H1 (cell line): ENCODE data around the gene NGEF. TPM values are rescaled to one million over a fixed set of nuclear protein-coding genes. Genes with fewer than 3 reads are reported as not detected.

Source experiments
- CTCF ChIA-PET: fragments of 300-600 bp; sonication (Branson Sonifier 250); formaldehyde crosslinking; loops from one replicate; lab custom pipeline; 2021; ENCODE audit not compliant: partially characterized antibody; lab: Charles Lee
- POLR2A ChIA-PET: fragments of 300-600 bp; sonication (Branson Sonifier 250); formaldehyde crosslinking; loops from one replicate; lab custom pipeline; 2021; ENCODE audit warnings: inconsistent platforms; ENCODE audit not compliant: partially characterized antibody; lab: Charles Lee
- DNase-seq, 2 experiments: peaks; one replicate each; pipeline versions ENCODE4 v3.0.0 to v3.0.0-alpha.2; 2010 to 2022; ENCODE audit warnings: low spot score in 2 of 2, low read depth in 1 of 2, mixed read lengths in 1 of 2
- FAIRE-seq: peaks from 2 replicates; lab custom pipeline; 2011; peaks lifted over from hg19 to GRCh38; lab: Jason Lieb, UNC
- H2AFZ ChIP-seq: 2 replicates; pipeline ENCODE4 v1.8.1; 2012; ENCODE audit warnings: low read length, inconsistent platforms
- H2AK5ac ChIP-seq: 2 replicates; pipeline ENCODE4 v1.6.1; 2013; ENCODE audit warnings: low read depth, low read length
- H2BK120ac ChIP-seq: replicated peaks from 2 replicates; pipeline ENCODE3; 2013; ENCODE audit warnings: low read depth, low read length, inconsistent platforms
- H2BK12ac ChIP-seq: 2 replicates; pipeline ENCODE4 v1.6.1; 2013; ENCODE audit warnings: low read depth, low read length
- H2BK15ac ChIP-seq: 2 replicates; pipeline ENCODE4 v1.6.1; 2013; ENCODE audit warnings: low read length
- H2BK20ac ChIP-seq: 2 replicates; pipeline ENCODE4 v1.6.1; 2013; ENCODE audit warnings: low read length
- H2BK5ac ChIP-seq: 2 replicates; pipeline ENCODE4 v1.6.1; 2013; ENCODE audit warnings: low read depth, low read length
- H3K14ac ChIP-seq: 2 replicates; pipeline ENCODE4 v1.6.1; 2013; ENCODE audit warnings: inconsistent platforms; ENCODE audit not compliant: insufficient read length
- H3K18ac ChIP-seq: 2 replicates; pipeline ENCODE4 v1.6.1; 2013; ENCODE audit warnings: low read length; ENCODE audit errors: extremely low read depth
- H3K23ac ChIP-seq: 2 replicates; pipeline ENCODE4 v1.6.1; 2013; ENCODE audit warnings: inconsistent platforms; ENCODE audit not compliant: insufficient read length
- H3K23me2 ChIP-seq: 2 replicates; pipeline ENCODE4 v1.6.1; 2013; ENCODE audit warnings: low read depth, low read length
- H3K27ac ChIP-seq: 2 replicates; pipeline ENCODE4 v1.6.1; 2011; ENCODE audit warnings: low read depth, low read length, inconsistent platforms
- H3K27me3 ChIP-seq, 4 experiments: replicated peaks in 1 of 4; 1 replicate in 1 of 4; 2 replicates in 3 of 4; pipeline versions ENCODE4 v1.6.1 to v1.8.1; 2011 to 2013; ENCODE audit warnings: low read length in 3 of 4, mild to moderate bottlenecking in 3 of 4, inconsistent platforms in 2 of 4, mixed read lengths in 2 of 4, moderate library complexity in 1 of 4; ENCODE audit not compliant: control insufficient read depth in 3 of 4, insufficient read depth in 3 of 4; ENCODE audit errors: extremely low read depth in 1 of 4
- H3K36me3 ChIP-seq, 4 experiments: 2 replicates each; pipeline versions ENCODE4 v1.6.1 to v1.8.1; 2011 to 2013; ENCODE audit warnings: mild to moderate bottlenecking in 4 of 4, low read length in 3 of 4, moderate library complexity in 2 of 4, control low read depth in 1 of 4, inconsistent platforms in 1 of 4; ENCODE audit not compliant: insufficient read depth in 4 of 4, control insufficient read depth in 2 of 4
- H3K4ac ChIP-seq: replicated peaks from 2 replicates; pipeline ENCODE3; 2013; ENCODE audit warnings: low read length, low read depth, mixed read lengths, inconsistent platforms; ENCODE audit not compliant: insufficient read length
- H3K4me1 ChIP-seq, 4 experiments: replicated peaks in 1 of 4; 1 replicate in 1 of 4; 2 replicates in 3 of 4; pipeline versions ENCODE4 v1.6.1 to v1.8.1; 2011 to 2013; ENCODE audit warnings: low read length in 3 of 4, inconsistent platforms in 2 of 4, mixed read lengths in 1 of 4; ENCODE audit not compliant: insufficient read depth in 4 of 4, control insufficient read depth in 3 of 4
- H3K4me2 ChIP-seq, 2 experiments: 2 replicates each; pipeline versions ENCODE4 v1.6.1 to v1.8.1; 2011 to 2013; ENCODE audit warnings: low read depth in 2 of 2, low read length in 2 of 2, control low read depth in 1 of 2, inconsistent platforms in 1 of 2, mild to moderate bottlenecking in 1 of 2; ENCODE audit not compliant: insufficient read depth in 1 of 2
- H3K4me3 ChIP-seq, 4 experiments: fragments of 200-600, 300-600 bp in 1 of 4; sonication (generic), shearing (Covaris generic), sonication (Bioruptor Twin) in 1 of 4; 2 replicates each; pipeline versions ENCODE4 v1.5.1 to v1.8.1; 2011 to 2016; ENCODE audit warnings: low read length in 4 of 4, low read depth in 3 of 4, control low read depth in 2 of 4, inconsistent platforms in 2 of 4, mild to moderate bottlenecking in 2 of 4, mixed read lengths in 1 of 4, moderate library complexity in 1 of 4; ENCODE audit not compliant: insufficient read depth in 2 of 4; ENCODE audit errors: extremely low read depth in 1 of 4
- H3K56ac ChIP-seq: replicated peaks from 2 replicates; pipeline ENCODE3; 2013; ENCODE audit warnings: low read depth, mild to moderate bottlenecking, mixed read lengths, low read length, inconsistent platforms; ENCODE audit not compliant: insufficient read length
- H3K79me1 ChIP-seq: 2 replicates; pipeline ENCODE4 v1.6.1; 2013; ENCODE audit warnings: low read depth, low read length, control low read depth
- H3K79me2 ChIP-seq, 2 experiments: 2 replicates each; pipeline versions ENCODE4 v1.6.1 to v1.8.1; 2012 to 2013; ENCODE audit warnings: low read length in 2 of 2, mild to moderate bottlenecking in 2 of 2, inconsistent platforms in 1 of 2; ENCODE audit not compliant: insufficient read depth in 2 of 2, control insufficient read depth in 1 of 2
- H3K9ac ChIP-seq, 4 experiments: replicated peaks in 1 of 4; 1 replicate in 1 of 4; 2 replicates in 3 of 4; pipeline versions ENCODE4 v1.6.1 to v1.8.1; 2011 to 2013; ENCODE audit warnings: low read depth in 3 of 4, low read length in 3 of 4, control low read depth in 2 of 4, mild to moderate bottlenecking in 2 of 4, moderate library complexity in 2 of 4, inconsistent platforms in 1 of 4; ENCODE audit errors: extremely low read depth in 1 of 4
- H3K9me3 ChIP-seq, 2 experiments: 2 replicates each; pipeline versions ENCODE4 v1.6.1 to v1.8.1; 2012 to 2013; ENCODE audit warnings: mild to moderate bottlenecking in 2 of 2, moderate library complexity in 2 of 2, control low read depth in 1 of 2, inconsistent platforms in 1 of 2, low read depth in 1 of 2, low read length in 1 of 2, mixed read lengths in 1 of 2; ENCODE audit not compliant: insufficient read depth in 2 of 2
- H4K20me1 ChIP-seq, 2 experiments: replicated peaks in 1 of 2; 2 replicates each; pipeline versions ENCODE3 to v1.8.1; 2011 to 2013; ENCODE audit warnings: inconsistent platforms in 2 of 2, low read length in 2 of 2, mild to moderate bottlenecking in 1 of 2; ENCODE audit not compliant: insufficient read depth in 2 of 2, control insufficient read depth in 1 of 2
- H4K5ac ChIP-seq: 2 replicates; pipeline ENCODE4 v1.6.1; 2013; ENCODE audit warnings: low read length, low read depth, mixed read lengths, inconsistent platforms; ENCODE audit not compliant: insufficient read length
- H4K8ac ChIP-seq: 2 replicates; pipeline ENCODE4 v1.8.0; 2013; ENCODE audit warnings: mild to moderate bottlenecking, moderate library complexity, low read length, inconsistent platforms; ENCODE audit not compliant: insufficient read depth; ENCODE audit errors: extremely low read depth
- H4K91ac ChIP-seq: replicated peaks from 2 replicates; pipeline ENCODE3; 2013; ENCODE audit warnings: low read length, mixed read lengths, inconsistent platforms; ENCODE audit not compliant: insufficient read length
- BCL11A ChIP-seq, 2 experiments: IDR thresholded peaks; one replicate each; pipeline ENCODE4 v1.6.1; 2011; ENCODE audit warnings: low read depth in 2 of 2, low read length in 2 of 2, mild to moderate bottlenecking in 2 of 2
- EP300 ChIP-seq, 2 experiments: IDR thresholded peaks; 1 replicate in 1 of 2; 2 replicates in 1 of 2; pipeline ENCODE4 v1.6.1; 2011 to 2012; ENCODE audit warnings: low read depth in 2 of 2, low read length in 2 of 2, mild to moderate bottlenecking in 2 of 2, borderline replicate concordance in 1 of 2, inconsistent platforms in 1 of 2, moderate library complexity in 1 of 2
- GABPA ChIP-seq: IDR thresholded peaks from 2 replicates; pipeline ENCODE4 v1.6.1; 2011; ENCODE audit warnings: mild to moderate bottlenecking, low read length, moderate library complexity, borderline replicate concordance; ENCODE audit not compliant: insufficient read depth
- JUN ChIP-seq: IDR thresholded peaks from 2 replicates; pipeline ENCODE4 v1.6.1; 2011; ENCODE audit warnings: low read depth, mild to moderate bottlenecking, improper control_type of control experiment, low read length
- JUND ChIP-seq: IDR thresholded peaks from 2 replicates; pipeline ENCODE4 v1.6.1; 2011; ENCODE audit warnings: mild to moderate bottlenecking, improper control_type of control experiment, low read length
- KDM1A ChIP-seq: fragments of 200-600, 300-600 bp; sonication (generic); IDR thresholded peaks from 2 replicates; pipeline ENCODE4 v1.7.1; 2016; ENCODE audit warnings: mild to moderate bottlenecking, low read length, borderline replicate concordance
- PHF8 ChIP-seq: fragments of 200-600 bp; sonication (generic); conservative IDR thresholded peaks from 2 replicates; pipeline ENCODE4 v1.7.1; 2012; ENCODE audit warnings: low read depth, mild to moderate bottlenecking, inconsistent platforms, low read length, moderate library complexity
- POLR2A ChIP-seq, 2 experiments: IDR thresholded peaks; 1 replicate in 1 of 2; 2 replicates in 1 of 2; pipeline ENCODE4 v1.6.1; 2011; ENCODE audit warnings: low read depth in 2 of 2, low read length in 2 of 2, mild to moderate bottlenecking in 2 of 2; ENCODE audit errors: control extremely low read depth in 1 of 2
- RXRA ChIP-seq: IDR thresholded peaks from 2 replicates; pipeline ENCODE4 v1.6.1; 2011; ENCODE audit warnings: low read depth, mild to moderate bottlenecking, low read length, moderate library complexity; ENCODE audit not compliant: insufficient read depth
- SIRT6 ChIP-seq: IDR thresholded peaks from one replicate; pipeline ENCODE4 v1.7.1; 2012; ENCODE audit warnings: low read length, inconsistent platforms
- SIX5 ChIP-seq: IDR thresholded peaks from 2 replicates; pipeline ENCODE4 v1.6.1; 2011; ENCODE audit warnings: mild to moderate bottlenecking, low read depth, low read length
- TAF1 ChIP-seq: IDR thresholded peaks from 2 replicates; pipeline ENCODE4 v1.6.1; 2011; ENCODE audit warnings: mild to moderate bottlenecking, low read depth, low read length
- TAF7 ChIP-seq: optimal IDR thresholded peaks from 2 replicates; pipeline ENCODE3; 2011; ENCODE audit warnings: low read depth, mild to moderate bottlenecking, inconsistent platforms, low read length, moderate library complexity, borderline replicate concordance
- TCF12 ChIP-seq: IDR thresholded peaks from 2 replicates; pipeline ENCODE4 v1.6.1; 2011; ENCODE audit warnings: low read depth, mild to moderate bottlenecking, low read length
- WGBS, 2 experiments: shearing (Covaris generic) in 1 of 2; methylation state at CpG; one replicate each; pipeline versions ENCODE4 v1.1.6 to v1.1.7; 2013 to 2015; ENCODE audit warnings: low lambda C conversion rate in 2 of 2, mixed read lengths in 2 of 2, inconsistent platforms in 1 of 2, low coverage in 1 of 2, missing lambda C conversion rate in 1 of 2; ENCODE audit not compliant: insufficient replicate concordance in 2 of 2, insufficient coverage in 1 of 2, insufficient read length in 1 of 2; ENCODE audit errors: extremely low coverage in 1 of 2, missing lambda C conversion rate in 1 of 2; 5-methylcytosine and 5-hydroxymethylcytosine counted together
- polyA plus RNA-seq, 7 experiments: library from polyadenylated mRNA; depleted of rRNA in 3 of 7; stranded (reverse) in 5 of 7; unstranded in 2 of 7; fragments of >200 nt in 5 of 7; fragments of 200-250 nt in 2 of 7; gene quantifications; 1 replicate in 5 of 7; 2 replicates in 1 of 7; 4 replicates in 1 of 7; pipeline versions ENCODE4 v1.2.1 to v1.2.3, GENCODE V29; 2011 to 2013; ENCODE audit warnings: missing spikeins in 2 of 7, mixed read lengths in 2 of 7
- total RNA-seq: library from RNA; stranded (reverse); fragmentation: NEBNext Ultra II Directional; extraction: Animal tissue kit (Norgen Biotek cat#: 25700); gene quantifications from 2 replicates; pipeline ENCODE4 v1.2.1, GENCODE V29; 2021
- TF ChIP-seq, protein P1 (sequence below): IDR thresholded peaks from 2 replicates; pipeline ENCODE4 v1.6.1; 2012; ENCODE audit warnings: inconsistent platforms

NGEF gene
- total and polyA plus RNA-seq, 2 of the 8 experiments (the other 6 are each of a cell fraction or from before 2014, with no cell fraction given) = 2.7 to 3.2 TPM

DNA sequence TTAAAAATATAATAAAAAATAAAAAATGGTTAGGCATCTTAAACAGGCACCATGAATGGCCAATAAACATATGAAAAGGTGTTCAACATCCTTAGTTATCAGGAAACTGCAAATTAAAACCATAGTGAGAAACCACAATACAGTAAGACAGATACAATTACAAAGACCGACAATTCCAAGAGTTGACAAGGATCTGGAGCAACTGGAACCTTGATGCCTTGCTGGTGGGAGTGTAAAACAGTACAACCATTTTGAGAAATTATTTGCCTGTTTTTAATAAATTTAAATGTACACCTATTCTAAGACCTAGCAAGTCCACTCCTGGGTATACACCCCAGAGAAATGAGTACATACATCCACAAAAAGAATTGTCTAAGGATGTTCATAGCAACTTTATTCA lies 49.1 kb downstream of the NGEF start:
- Histone ChIP-seq H3K79me1 (no peaks in the 10 kb centered on the region), H3K23ac (no peak overlapping the region), H2AFZ (no peak overlapping the region), H4K91ac (no peak overlapping the region), H3K4ac (no peak overlapping the region), H3K79me2 (no peaks in the 10 kb centered on the region), H2AK5ac (no peak overlapping the region), H3K36me3 (no peaks in the 10 kb centered on the region), H4K5ac (no peak overlapping the region), H2BK15ac (no peak overlapping the region), H2BK120ac (no peak overlapping the region), H3K27me3 (no peaks in the 10 kb centered on the region), H3K4me2 (no peak overlapping the region), H2BK20ac (no peak overlapping the region), H3K9ac (no peak overlapping the region), H4K8ac (no peak overlapping the region), H3K9me3 (peaks cover 0 to 8% of the 10 kb centered on the region in 2 experiments; a peak in 1 of 4 replicates), H2BK5ac (no peak overlapping the region), H4K20me1 (no peaks in the 10 kb centered on the region), H3K23me2 (no peaks in the 10 kb centered on the region), H3K56ac (no peak overlapping the region), H3K18ac (no peak overlapping the region), H3K4me1 (peaks cover 0 to 4% (median 2%) of the 10 kb centered on the region in 4 experiments; a peak in 3 of 7 replicates), H3K14ac (no peak overlapping the region), H3K27ac (no peak overlapping the region), H2BK12ac (no peak overlapping the region), H3K4me3 (no peak overlapping the region)
- CTCF ChIA-PET = no interaction called here
- DNase-seq (no peak), FAIRE-seq (no peak)
- POLR2A ChIA-PET = no interaction called here
- TF ChIP-seq JUND = no peak
- TF ChIP-seq KDM1A = no peak
- TF ChIP-seq POLR2A (IDR thresholded peaks at IDR 0.05; ENCODE audit: control extremely low read depth in 1 of 2, low read depth in 2 of 2, low read length in 2 of 2) = no peak
- TF ChIP-seq SIX5 = no peak
- no peak for TF ChIP-seq TAF1
- no peak for TF ChIP-seq TCF12
- TF ChIP-seq RXRA = no peak
- no peak for TF ChIP-seq EP300 (IDR thresholded peaks at IDR 0.05; ENCODE audit: borderline replicate concordance in 1 of 2, low read depth in 2 of 2, low read length in 2 of 2)
- no peak for TF ChIP-seq SIRT6
- TF ChIP-seq PHF8 = no peak
- no peak for TF ChIP-seq TAF7
- TF ChIP-seq BCL11A (IDR thresholded peaks at IDR 0.05; ENCODE audit: low read depth in 2 of 2, low read length in 2 of 2) = no peak
- no peak for TF ChIP-seq JUN
- no peak for TF ChIP-seq GABPA
- TF ChIP-seq, protein P1, sequence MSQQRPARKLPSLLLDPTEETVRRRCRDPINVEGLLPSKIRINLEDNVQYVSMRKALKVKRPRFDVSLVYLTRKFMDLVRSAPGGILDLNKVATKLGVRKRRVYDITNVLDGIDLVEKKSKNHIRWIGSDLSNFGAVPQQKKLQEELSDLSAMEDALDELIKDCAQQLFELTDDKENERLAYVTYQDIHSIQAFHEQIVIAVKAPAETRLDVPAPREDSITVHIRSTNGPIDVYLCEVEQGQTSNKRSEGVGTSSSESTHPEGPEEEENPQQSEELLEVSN = no peak
- 94% methylated on average over 1 of the region's 1 CpG; no CpG with 5 or more reads in 1 of the 2 experiments for WGBS, 2 experiments
